ENCODE data around the gene EXOC1.

Gene EXOC1

GRCh38 chr4:55910140-55910539 lies 56.7 kb downstream of the EXOC1 start:
- H3K4me3 ChIP-seq (ENCODE audit: low read depth, low read length) = no peak overlapping the region
- no peak for TF ChIP-seq MYC (IDR thresholded peaks at IDR 0.05; ENCODE audit: low read depth, low read length)
- TF ChIP-seq POLR2A (IDR thresholded peaks at IDR 0.05; ENCODE audit: extremely low read depth, insufficient read length) = no peak
- no peak for TF ChIP-seq MAX (IDR thresholded peaks at IDR 0.05; ENCODE audit: low read depth, low read length)
- no peak for TF ChIP-seq CTCF (IDR thresholded peaks at IDR 0.05; ENCODE audit: low read depth, low read length)
- no peak for DNase-seq (ENCODE audit: low read depth)

- no peak for DNase-seq (ENCODE audit: low read depth)
- no peak overlapping the region for H3K4me3 ChIP-seq (ENCODE audit: low read depth, low read length)
- TF ChIP-seq MAX (IDR thresholded peaks at IDR 0.05; ENCODE audit: low read depth, low read length) (no peak), POLR2A (IDR thresholded peaks at IDR 0.05; ENCODE audit: extremely low read depth, insufficient read length) (no peak), MYC (IDR thresholded peaks at IDR 0.05; ENCODE audit: low read depth, low read length) (no peak), CTCF (IDR thresholded peaks at IDR 0.05; ENCODE audit: low read depth, low read length) (no peak)
These were observed 58.8 kb downstream of the EXOC1 start for GRCh38 chr4:55912249-55912648.

- no peak overlapping the region for H3K4me3 ChIP-seq (ENCODE audit: low read depth, low read length)
- TF ChIP-seq POLR2A (IDR thresholded peaks at IDR 0.05; ENCODE audit: extremely low read depth, insufficient read length) (no peak), CTCF (IDR thresholded peaks at IDR 0.05; ENCODE audit: low read depth, low read length) (no peak), MYC (IDR thresholded peaks at IDR 0.05; ENCODE audit: low read depth, low read length) (no peak), MAX (IDR thresholded peaks at IDR 0.05; ENCODE audit: low read depth, low read length) (no peak)
- DNase-seq (ENCODE audit: low read depth) = no peak
These were observed 67.1 kb downstream of the EXOC1 start for GRCh38 chr4:55920571-55920970.

GRCh38 chr4:55921093-55921492 lies 67.6 kb downstream of the EXOC1 start:
- no peak overlapping the region for H3K4me3 ChIP-seq (ENCODE audit: low read depth, low read length)
- DNase-seq (ENCODE audit: low read depth) = no peak
- TF ChIP-seq CTCF (IDR thresholded peaks at IDR 0.05; ENCODE audit: low read depth, low read length) (no peak), POLR2A (IDR thresholded peaks at IDR 0.05; ENCODE audit: extremely low read depth, insufficient read length) (no peak), MAX (IDR thresholded peaks at IDR 0.05; ENCODE audit: low read depth, low read length) (no peak), MYC (IDR thresholded peaks at IDR 0.05; ENCODE audit: low read depth, low read length) (no peak)

GRCh38 chr4:55925241-55925640 lies 71.8 kb downstream of the EXOC1 start:
- DNase-seq (ENCODE audit: low read depth) = no peak
- TF ChIP-seq POLR2A (IDR thresholded peaks at IDR 0.05; ENCODE audit: extremely low read depth, insufficient read length) (no peak), MYC (IDR thresholded peaks at IDR 0.05; ENCODE audit: low read depth, low read length) (no peak), CTCF (IDR thresholded peaks at IDR 0.05; ENCODE audit: low read depth, low read length) (no peak), MAX (IDR thresholded peaks at IDR 0.05; ENCODE audit: low read depth, low read length) (no peak)
- H3K4me3 ChIP-seq (ENCODE audit: low read depth, low read length) = no peak overlapping the region

- DNase-seq (ENCODE audit: low read depth) = no peak
- no peak overlapping the region for H3K4me3 ChIP-seq (ENCODE audit: low read depth, low read length)
- TF ChIP-seq MYC (IDR thresholded peaks at IDR 0.05; ENCODE audit: low read depth, low read length) (no peak), CTCF (IDR thresholded peaks at IDR 0.05; ENCODE audit: low read depth, low read length) (no peak), MAX (IDR thresholded peaks at IDR 0.05; ENCODE audit: low read depth, low read length) (no peak), POLR2A (IDR thresholded peaks at IDR 0.05; ENCODE audit: extremely low read depth, insufficient read length) (no peak)
These were observed 73.2 kb downstream of the EXOC1 start for GRCh38 chr4:55926610-55927009.
